K562 (cell line): ENCODE measurements around the gene MGP. TPM values are rescaled to one million over a fixed set of nuclear protein-coding genes. Genes with fewer than 3 reads are reported as not detected.

Experiments
- CCNT2 ChIP-seq: IDR thresholded peaks from 2 replicates; pipeline ENCODE4 v1.6.1; 2011; ENCODE audit warnings: borderline replicate concordance, low read depth, mild to moderate bottlenecking, moderate library complexity, mixed read lengths, low read length; ENCODE audit not compliant: insufficient read length; ENCODE audit errors: extremely low read depth
- CREBBP ChIP-seq: IDR thresholded peaks from one replicate; pipeline ENCODE4 v1.6.1; 2012; ENCODE audit warnings: low read depth, mild to moderate bottlenecking, control low read depth, inconsistent platforms, low read length
- ELF4 ChIP-seq: fragments of 450-650 bp; formaldehyde crosslinking; IDR thresholded peaks from 2 replicates; pipeline ENCODE4 v1.4.0; 2022; ENCODE audit warnings: missing genetic modification characterization
- ELK3 ChIP-seq: fragments of 450-650 bp; formaldehyde crosslinking; IDR thresholded peaks from 2 replicates; pipeline ENCODE4 v1.4.0; 2020; ENCODE audit warnings: mild to moderate bottlenecking
- FOSL1 ChIP-seq: fragments of 200-800 bp; sonication (Bioruptor generic); conservative IDR thresholded peaks from 2 replicates; pipeline ENCODE4 v1.6.1; 2016; ENCODE audit warnings: missing genetic modification characterization, missing compliant biosample characterization
- HNRNPLL ChIP-seq: fragments of 200-400 bp; formaldehyde crosslinking; IDR thresholded peaks from 2 replicates; pipeline ENCODE4 v1.6.1; 2017; ENCODE audit warnings: low read length, low read depth, mild to moderate bottlenecking; ENCODE audit not compliant: poor library complexity, severe bottlenecking
- MTF1 ChIP-seq: fragments of 250-450 bp; sonication (Bioruptor Pico); IDR thresholded peaks from 2 replicates; pipeline ENCODE4 v1.9.0; 2021; ENCODE audit warnings: moderate library complexity, mild to moderate bottlenecking, inconsistent platforms, borderline replicate concordance
- NONO ChIP-seq, 2 experiments: fragments of 200-400 bp in 1 of 2; fragments of 450-650 bp in 1 of 2; formaldehyde crosslinking in 1 of 2; IDR thresholded peaks; 2 replicates each; pipeline ENCODE4 v1.6.1; 2017; ENCODE audit warnings: low read depth in 2 of 2, mild to moderate bottlenecking in 2 of 2, moderate library complexity in 2 of 2, low read length in 1 of 2
- RBM15 ChIP-seq: fragments of 200-400 bp; formaldehyde crosslinking; IDR thresholded peaks from 2 replicates; pipeline ENCODE4 v1.6.1; 2018; ENCODE audit warnings: mild to moderate bottlenecking, low read length, moderate library complexity; ENCODE audit not compliant: insufficient read depth
- TAF1 ChIP-seq: IDR thresholded peaks from 2 replicates; pipeline ENCODE4 v1.6.1; 2011; ENCODE audit warnings: mild to moderate bottlenecking, low read length, moderate library complexity; ENCODE audit not compliant: insufficient read depth, control insufficient read depth, severe bottlenecking; ENCODE audit errors: extremely low read depth
- TAL1 ChIP-seq: fragments of 450-650 bp; IDR thresholded peaks from 2 replicates; pipeline ENCODE4 v1.6.1; 2016; ENCODE audit warnings: mild to moderate bottlenecking
- TRIM24 ChIP-seq, 2 experiments: fragments of 450-650 bp; IDR thresholded peaks; 2 replicates each; pipeline ENCODE4 v1.6.1; 2016
- ZKSCAN8 ChIP-seq: fragments of 200-800 bp; sonication (Bioruptor generic); IDR thresholded peaks from 2 replicates; pipeline ENCODE4 v1.6.1; 2016; ENCODE audit warnings: missing genetic modification characterization, missing compliant biosample characterization
- ZNF398 ChIP-seq: fragments of 250-450 bp; sonication (Bioruptor Pico); IDR thresholded peaks from 2 replicates; pipeline ENCODE4 v1.8.0; 2021; ENCODE audit warnings: moderate library complexity, mild to moderate bottlenecking, inconsistent platforms
- ZNF436 ChIP-seq: fragments of 250-450, 450-650 bp; sonication (Bioruptor Pico); formaldehyde crosslinking; IDR thresholded peaks from 2 replicates; pipeline ENCODE4 v1.7.0; 2020; ENCODE audit warnings: mild to moderate bottlenecking
- ZNF785 ChIP-seq: fragments of 250-450 bp; sonication (Bioruptor Pico); IDR thresholded peaks from 2 replicates; pipeline ENCODE4 v1.4.0; 2020; ENCODE audit warnings: mild to moderate bottlenecking
- polyA plus RNA-seq, 8 experiments: library from polyadenylated mRNA; depleted of rRNA in 4 of 8; stranded (reverse) in 5 of 8; unstranded in 3 of 8; fragments of >200 nt; fragmentation: Nextera tagmentation in 2 of 8; fragmentation: Illumina TruSeq in 1 of 8; extraction: Ambion mirVana in 2 of 8; extraction: Trizol in 1 of 8; gene quantifications; 2 replicates each; pipeline versions ENCODE4 v1.2.1 to v1.2.3, GENCODE V29; 2011 to 2014; ENCODE audit warnings: inconsistent platforms in 1 of 8, missing spikeins in 1 of 8
- total RNA-seq, 7 experiments: library from RNA; depleted of rRNA in 6 of 7; stranded (reverse); fragments of >200 nt in 6 of 7; fragmentation: Illumina TruSeq in 2 of 7; extraction: Trizol in 2 of 7; gene quantifications; 2 replicates each; pipeline versions ENCODE4 v1.2.1 to v1.2.3, GENCODE V29; 2011 to 2021; ENCODE audit warnings: low replicate concordance in 1 of 7
- TF ChIP-seq, protein P1 (sequence below): fragments of 250-450 bp; sonication (Bioruptor Pico); IDR thresholded peaks from 2 replicates; pipeline ENCODE4 v1.8.0; 2022; ENCODE audit warnings: moderate library complexity, mild to moderate bottlenecking, inconsistent platforms
- TF ChIP-seq, protein P2 (sequence below): fragments of 250-450 bp; sonication (Bioruptor Pico); IDR thresholded peaks from 2 replicates; pipeline ENCODE4 v1.5.0; 2020; ENCODE audit warnings: mild to moderate bottlenecking, borderline replicate concordance
- TF ChIP-seq, protein P3 (sequence below): fragments of 450-650 bp; IDR thresholded peaks from 2 replicates; pipeline ENCODE4 v1.7.0; 2016; ENCODE audit warnings: borderline replicate concordance
- TF ChIP-seq, protein P4 (sequence below): sonication (generic); formaldehyde crosslinking; IDR thresholded peaks from 2 replicates; pipeline ENCODE4 v1.8.1; 2023; ENCODE audit warnings: mild to moderate bottlenecking, missing genetic modification reagents

Gene MGP
- total and polyA plus RNA-seq, 9 of the 15 experiments (the other 6 are each of a cell fraction or from before 2014, with no cell fraction given), result 1.2 TPM; not detected in 8

DNA sequence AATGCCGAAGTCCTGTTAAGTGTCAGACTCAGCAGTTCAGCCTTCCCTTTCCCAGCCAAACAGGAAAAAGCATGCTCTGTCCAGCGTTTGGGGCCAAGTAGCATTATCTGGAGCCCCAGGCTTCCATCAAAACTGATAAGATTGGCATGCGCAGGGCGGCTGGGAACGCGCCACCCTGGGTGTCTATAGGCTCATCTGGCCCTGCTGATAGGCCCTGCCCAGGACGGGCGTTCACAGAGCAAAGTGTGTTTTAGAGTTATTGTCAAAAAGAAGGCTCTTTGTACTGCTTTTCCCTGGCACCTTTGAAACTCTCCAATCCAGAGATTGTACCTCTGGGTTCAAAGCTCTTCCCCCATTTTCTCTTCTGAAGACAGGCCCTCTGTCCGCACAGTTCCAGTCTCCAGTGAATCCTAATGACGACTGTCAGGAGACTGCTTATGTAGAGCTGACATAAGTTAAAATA, 42.2 kb downstream of the MGP start, which contains the start of gene ART4 (continued):
- TF ChIP-seq ZNF785 (CRISPR knock-in tag) (no peak), CREBBP (no peak), CCNT2 (peak; percentile 66), ZNF398 (no peak), TAF1 (no peak), HNRNPLL (no peak), TRIM24 (IDR thresholded peaks at IDR 0.05) (peak; percentile 40 to 64; a peak in 2 of 4 replicates), MTF1 (CRISPR knock-in tag) (no peak), RBM15 (no peak), ELF4 (CRISPR knock-in tag) (no peak), ELK3 (CRISPR knock-in tag) (no peak), ZNF436 (CRISPR knock-in tag) (no peak), FOSL1 (tag) (0 out of 2 replicates have a peak, but pooled peaks have one; percentile 17), ZKSCAN8 (CRISPR knock-in tag) (no peak), NONO (IDR thresholded peaks at IDR 0.05; ENCODE audit: low read depth in 2 of 2, low read length in 1 of 2) (no peak), TAL1 (peak; percentile 71)
- TF ChIP-seq, protein P1, sequence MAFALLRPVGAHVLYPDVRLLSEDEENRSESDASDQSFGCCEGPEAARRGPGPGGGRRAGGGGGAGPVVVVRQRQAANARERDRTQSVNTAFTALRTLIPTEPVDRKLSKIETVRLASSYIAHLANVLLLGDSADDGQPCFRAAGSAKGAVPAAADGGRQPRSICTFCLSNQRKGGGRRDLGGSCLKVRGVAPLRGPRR (CRISPR knock-in tag), result no peak
- TF ChIP-seq, protein P2, sequence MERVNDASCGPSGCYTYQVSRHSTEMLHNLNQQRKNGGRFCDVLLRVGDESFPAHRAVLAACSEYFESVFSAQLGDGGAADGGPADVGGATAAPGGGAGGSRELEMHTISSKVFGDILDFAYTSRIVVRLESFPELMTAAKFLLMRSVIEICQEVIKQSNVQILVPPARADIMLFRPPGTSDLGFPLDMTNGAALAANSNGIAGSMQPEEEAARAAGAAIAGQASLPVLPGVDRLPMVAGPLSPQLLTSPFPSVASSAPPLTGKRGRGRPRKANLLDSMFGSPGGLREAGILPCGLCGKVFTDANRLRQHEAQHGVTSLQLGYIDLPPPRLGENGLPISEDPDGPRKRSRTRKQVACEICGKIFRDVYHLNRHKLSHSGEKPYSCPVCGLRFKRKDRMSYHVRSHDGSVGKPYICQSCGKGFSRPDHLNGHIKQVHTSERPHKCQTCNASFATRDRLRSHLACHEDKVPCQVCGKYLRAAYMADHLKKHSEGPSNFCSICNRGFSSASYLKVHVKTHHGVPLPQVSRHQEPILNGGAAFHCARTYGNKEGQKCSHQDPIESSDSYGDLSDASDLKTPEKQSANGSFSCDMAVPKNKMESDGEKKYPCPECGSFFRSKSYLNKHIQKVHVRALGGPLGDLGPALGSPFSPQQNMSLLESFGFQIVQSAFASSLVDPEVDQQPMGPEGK (CRISPR knock-in tag), result no peak
- TF ChIP-seq, protein P3, sequence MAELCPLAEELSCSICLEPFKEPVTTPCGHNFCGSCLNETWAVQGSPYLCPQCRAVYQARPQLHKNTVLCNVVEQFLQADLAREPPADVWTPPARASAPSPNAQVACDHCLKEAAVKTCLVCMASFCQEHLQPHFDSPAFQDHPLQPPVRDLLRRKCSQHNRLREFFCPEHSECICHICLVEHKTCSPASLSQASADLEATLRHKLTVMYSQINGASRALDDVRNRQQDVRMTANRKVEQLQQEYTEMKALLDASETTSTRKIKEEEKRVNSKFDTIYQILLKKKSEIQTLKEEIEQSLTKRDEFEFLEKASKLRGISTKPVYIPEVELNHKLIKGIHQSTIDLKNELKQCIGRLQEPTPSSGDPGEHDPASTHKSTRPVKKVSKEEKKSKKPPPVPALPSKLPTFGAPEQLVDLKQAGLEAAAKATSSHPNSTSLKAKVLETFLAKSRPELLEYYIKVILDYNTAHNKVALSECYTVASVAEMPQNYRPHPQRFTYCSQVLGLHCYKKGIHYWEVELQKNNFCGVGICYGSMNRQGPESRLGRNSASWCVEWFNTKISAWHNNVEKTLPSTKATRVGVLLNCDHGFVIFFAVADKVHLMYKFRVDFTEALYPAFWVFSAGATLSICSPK, result no peak
- TF ChIP-seq, protein P4, sequence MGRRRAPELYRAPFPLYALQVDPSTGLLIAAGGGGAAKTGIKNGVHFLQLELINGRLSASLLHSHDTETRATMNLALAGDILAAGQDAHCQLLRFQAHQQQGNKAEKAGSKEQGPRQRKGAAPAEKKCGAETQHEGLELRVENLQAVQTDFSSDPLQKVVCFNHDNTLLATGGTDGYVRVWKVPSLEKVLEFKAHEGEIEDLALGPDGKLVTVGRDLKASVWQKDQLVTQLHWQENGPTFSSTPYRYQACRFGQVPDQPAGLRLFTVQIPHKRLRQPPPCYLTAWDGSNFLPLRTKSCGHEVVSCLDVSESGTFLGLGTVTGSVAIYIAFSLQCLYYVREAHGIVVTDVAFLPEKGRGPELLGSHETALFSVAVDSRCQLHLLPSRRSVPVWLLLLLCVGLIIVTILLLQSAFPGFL (CRISPR knock-in tag), result no peak
